Mesenchymal stem cell (in vitro differentiated cells and primary cell): ENCODE measurements around the gene SRGAP1.
A peak's percentile ranks its signal among the peaks of the same experiment; 100 is the strongest.

Experiments
- DNase-seq: peaks from one replicate; pipeline ENCODE4 v3.0.0-alpha.2; 2013
- H2AFZ ChIP-seq: one replicate; pipeline ENCODE4 v1.6.1; 2013; ENCODE audit warnings: low read depth, mild to moderate bottlenecking, control low read depth, inconsistent platforms, low read length, moderate library complexity
- H2AK5ac ChIP-seq: 2 replicates; pipeline ENCODE4 v1.6.1; 2013; ENCODE audit warnings: low read length, moderate library complexity, mild to moderate bottlenecking, inconsistent platforms; ENCODE audit not compliant: severe bottlenecking
- H2BK120ac ChIP-seq: one replicate; pipeline ENCODE4 v1.6.1; 2013; ENCODE audit warnings: low read depth, mild to moderate bottlenecking, inconsistent platforms, low read length, moderate library complexity
- H2BK12ac ChIP-seq, 2 experiments: one replicate each; pipeline ENCODE4 v1.6.1; 2013; ENCODE audit warnings: inconsistent platforms in 2 of 2, low read length in 2 of 2, mild to moderate bottlenecking in 2 of 2, moderate library complexity in 2 of 2, control low read depth in 1 of 2
- H2BK15ac ChIP-seq: one replicate; pipeline ENCODE4 v1.6.1; 2013; ENCODE audit warnings: mild to moderate bottlenecking, low read depth, inconsistent platforms; ENCODE audit not compliant: poor library complexity, severe bottlenecking
- H2BK5ac ChIP-seq: 2 replicates; pipeline ENCODE4 v1.6.1; 2013; ENCODE audit warnings: low read depth, mild to moderate bottlenecking, low read length, control low read depth, inconsistent platforms; ENCODE audit not compliant: poor library complexity, severe bottlenecking
- H3K14ac ChIP-seq, 2 experiments: one replicate each; pipeline ENCODE4 v1.6.1; 2013; ENCODE audit warnings: inconsistent platforms in 2 of 2, low read length in 2 of 2, control low read depth in 1 of 2, mild to moderate bottlenecking in 1 of 2, moderate library complexity in 1 of 2
- H3K18ac ChIP-seq, 2 experiments: one replicate each; pipeline ENCODE4 v1.6.1; 2013; ENCODE audit warnings: inconsistent platforms in 2 of 2, low read length in 2 of 2, control low read depth in 1 of 2, low read depth in 1 of 2, mild to moderate bottlenecking in 1 of 2
- H3K23ac ChIP-seq, 2 experiments: one replicate each; pipeline ENCODE4 v1.6.1; 2013; ENCODE audit warnings: inconsistent platforms in 2 of 2, low read length in 2 of 2, mild to moderate bottlenecking in 2 of 2, moderate library complexity in 2 of 2, control low read depth in 1 of 2
- H3K27ac ChIP-seq: 2 replicates; pipeline ENCODE4 v1.5.1; 2013; ENCODE audit warnings: mild to moderate bottlenecking, moderate library complexity, low read length, control low read depth, inconsistent platforms; ENCODE audit not compliant: poor library complexity, severe bottlenecking
- H3K27me3 ChIP-seq, 2 experiments: 2 replicates each; pipeline versions ENCODE4 v1.6.1 to v1.7.0; 2013; ENCODE audit warnings: low read length in 2 of 2, mild to moderate bottlenecking in 2 of 2, moderate library complexity in 2 of 2, control low read depth in 1 of 2, inconsistent platforms in 1 of 2; ENCODE audit not compliant: control insufficient read depth in 1 of 2, insufficient read depth in 1 of 2
- H3K36me3 ChIP-seq, 2 experiments: 2 replicates each; pipeline versions ENCODE4 v1.6.1 to v1.7.0; 2013; ENCODE audit warnings: low read length in 2 of 2, control low read depth in 1 of 2, inconsistent platforms in 1 of 2, low read depth in 1 of 2, mild to moderate bottlenecking in 1 of 2; ENCODE audit not compliant: insufficient read depth in 2 of 2, control insufficient read depth in 1 of 2
- H3K4ac ChIP-seq, 2 experiments: one replicate each; pipeline ENCODE4 v1.6.1; 2013; ENCODE audit warnings: inconsistent platforms in 2 of 2, low read length in 2 of 2, mild to moderate bottlenecking in 2 of 2, moderate library complexity in 2 of 2, control low read depth in 1 of 2, low read depth in 1 of 2
- H3K4me1 ChIP-seq: 2 replicates; pipeline ENCODE4 v1.6.1; 2013; ENCODE audit warnings: low read depth, low read length, control low read depth; ENCODE audit not compliant: control insufficient read depth, insufficient read depth
- H3K4me2 ChIP-seq: 2 replicates; pipeline ENCODE4 v1.6.1; 2013; ENCODE audit warnings: low read length, mild to moderate bottlenecking, inconsistent platforms; ENCODE audit not compliant: poor library complexity, severe bottlenecking
- H3K4me3 ChIP-seq, 2 experiments: 2 replicates each; pipeline versions ENCODE4 v1.5.1 to v1.7.0; 2013; ENCODE audit warnings: low read length in 2 of 2, mild to moderate bottlenecking in 2 of 2, control low read depth in 1 of 2, low read depth in 1 of 2; ENCODE audit not compliant: insufficient read depth in 1 of 2
- H3K79me1 ChIP-seq: replicated peaks from 2 replicates; pipeline ENCODE4 v1.6.1; 2013; ENCODE audit warnings: mild to moderate bottlenecking, control low read depth, low read length, inconsistent platforms; ENCODE audit not compliant: poor library complexity, severe bottlenecking
- H3K9ac ChIP-seq: 2 replicates; pipeline ENCODE4 v1.7.0; 2013; ENCODE audit warnings: mild to moderate bottlenecking, low read length, moderate library complexity
- H3K9me3 ChIP-seq: 2 replicates; pipeline ENCODE4 v1.7.0; 2013; ENCODE audit warnings: mild to moderate bottlenecking, low read length; ENCODE audit not compliant: control insufficient read depth
- H4K8ac ChIP-seq: one replicate; pipeline ENCODE4 v1.6.1; 2013; ENCODE audit warnings: inconsistent platforms, mild to moderate bottlenecking, low read length, moderate library complexity
- H4K91ac ChIP-seq: one replicate; pipeline ENCODE4 v1.6.1; 2013; ENCODE audit warnings: mild to moderate bottlenecking, low read length, inconsistent platforms
- WGBS: methylation state at CpG from one replicate; pipeline ENCODE4 v1.1.7; 2013; ENCODE audit warnings: mixed read lengths; 5-methylcytosine and 5-hydroxymethylcytosine counted together

SRGAP1 gene

DNA sequence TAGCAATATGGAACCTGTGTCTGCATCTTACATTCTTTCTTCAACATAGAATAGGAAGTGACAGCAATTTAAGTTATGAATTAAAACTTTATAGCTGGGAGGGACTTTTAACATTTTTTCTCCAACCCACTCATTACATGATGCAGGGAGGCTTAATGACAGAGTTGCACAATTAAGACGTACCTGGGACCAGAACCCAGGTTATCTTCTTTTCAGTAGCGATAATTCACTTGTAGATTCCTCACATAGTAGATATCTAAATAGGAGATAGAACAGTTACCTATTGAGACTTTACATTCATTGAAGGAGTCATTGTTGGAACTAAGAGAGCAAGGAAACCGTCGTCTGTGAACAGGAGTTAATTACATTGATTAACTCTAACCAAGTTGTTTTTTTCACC lies 5.1 kb downstream of the SRGAP1 start:
- H3K27ac ChIP-seq, result no peak overlapping the region
- no peak overlapping the region for H2BK15ac ChIP-seq
- H3K36me3 ChIP-seq, result peaks cover 6 to 24% of the 10 kb centered on the region in 2 experiments
- DNase-seq, result no peak
- H2BK5ac ChIP-seq, result no peak overlapping the region
- H3K4me2 ChIP-seq, result peak overlapping the region; percentile 29
- peak overlapping the region in 1 of 2 experiments; percentile 71 for H3K4me3 ChIP-seq
- H2BK120ac ChIP-seq, result no peak overlapping the region
- 100% methylated on average over 2 of the region's 4 CpGs for WGBS
- no peak overlapping the region for H4K8ac ChIP-seq
- H2AFZ ChIP-seq, result no peak overlapping the region
- peaks cover 6% of the 10 kb centered on the region for H3K4me1 ChIP-seq
- no peak overlapping the region for H3K23ac ChIP-seq
- no peak overlapping the region for H4K91ac ChIP-seq
- H3K79me1 ChIP-seq, result no peaks in the 10 kb centered on the region
- H3K14ac ChIP-seq, result no peak overlapping the region
- H3K9ac ChIP-seq, result no peak overlapping the region
- H3K4ac ChIP-seq, result no peak overlapping the region
- no peak overlapping the region for H2BK12ac ChIP-seq
- H2AK5ac ChIP-seq, result no peak overlapping the region
- H3K27me3 ChIP-seq, result no peaks in the 10 kb centered on the region
- H3K18ac ChIP-seq, result no peak overlapping the region
- H3K9me3 ChIP-seq, result no peaks in the 10 kb centered on the region

DNA sequence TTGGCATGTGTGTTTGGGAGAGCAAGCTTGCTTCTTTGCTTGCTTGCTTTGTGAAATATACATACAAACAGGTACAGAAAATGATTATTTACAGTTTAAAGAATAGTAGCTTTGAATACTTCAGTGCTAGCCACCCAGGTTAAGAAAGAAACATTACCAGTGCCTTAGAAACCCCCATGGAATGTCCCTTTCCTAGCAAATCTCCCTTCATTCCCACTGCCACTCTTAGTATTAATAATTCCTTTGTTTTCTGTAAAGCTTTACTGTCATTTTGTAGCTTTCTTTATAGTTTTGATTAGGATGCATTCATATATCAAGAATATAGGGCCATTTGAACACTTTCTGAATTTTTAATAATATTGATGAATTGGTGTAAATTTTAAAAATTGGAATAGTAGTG lies 9.5 kb downstream of the SRGAP1 start:
- H2BK15ac ChIP-seq, result no peak overlapping the region
- H3K27ac ChIP-seq, result peak overlapping the region; percentile 72
- H3K36me3 ChIP-seq, result peaks cover 6 to 22% of the 10 kb centered on the region in 2 experiments
- no peak overlapping the region for H3K4ac ChIP-seq
- no peak overlapping the region for H3K4me2 ChIP-seq
- H3K18ac ChIP-seq, result no peak overlapping the region
- H3K23ac ChIP-seq, result no peak overlapping the region
- DNase-seq, result no peak
- no peaks in the 10 kb centered on the region for H3K79me1 ChIP-seq
- H4K91ac ChIP-seq, result no peak overlapping the region
- H3K4me3 ChIP-seq, result no peak overlapping the region
- no peak overlapping the region for H4K8ac ChIP-seq
- H3K4me1 ChIP-seq, result peaks cover 5% of the 10 kb centered on the region
- H2BK5ac ChIP-seq, result no peak overlapping the region
- no peaks in the 10 kb centered on the region for H3K9me3 ChIP-seq
- H2AK5ac ChIP-seq, result peak overlapping the region; percentile 3
- H3K9ac ChIP-seq, result no peak overlapping the region
- no peak overlapping the region for H3K14ac ChIP-seq
- no peak overlapping the region for H2BK120ac ChIP-seq
- no peaks in the 10 kb centered on the region for H3K27me3 ChIP-seq
- H2BK12ac ChIP-seq, result no peak overlapping the region
- H2AFZ ChIP-seq, result no peak overlapping the region

DNA sequence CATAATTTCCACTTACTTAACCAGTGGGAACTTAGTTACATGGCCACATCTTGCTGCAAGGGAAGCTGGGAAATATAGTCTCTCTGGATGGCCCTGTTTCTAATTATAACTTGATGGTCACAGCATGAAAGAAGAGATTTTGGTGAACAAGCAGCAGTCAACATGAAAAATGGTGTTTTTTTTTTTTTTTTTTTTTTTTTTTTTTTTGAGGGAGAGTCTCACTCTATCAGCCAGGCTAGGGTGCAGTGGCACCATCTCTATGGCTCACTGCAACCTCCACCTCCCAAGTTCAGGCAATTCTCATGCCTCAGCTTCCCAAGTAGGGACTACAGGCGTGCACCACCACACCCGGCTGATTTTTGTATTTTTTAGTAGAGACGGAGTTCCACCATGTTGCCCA lies 10.8 kb downstream of the SRGAP1 start:
- H4K91ac ChIP-seq, result no peak overlapping the region
- no peak overlapping the region for H2AFZ ChIP-seq
- no peak overlapping the region for H3K4me2 ChIP-seq
- no peak overlapping the region for H3K4ac ChIP-seq
- no peak for DNase-seq
- H3K14ac ChIP-seq, result no peak overlapping the region
- no peaks in the 10 kb centered on the region for H3K79me1 ChIP-seq
- no peak overlapping the region for H3K23ac ChIP-seq
- no peak overlapping the region for H3K9ac ChIP-seq
- H3K36me3 ChIP-seq, result peaks cover 9 to 29% of the 10 kb centered on the region in 2 experiments
- H3K27me3 ChIP-seq, result no peaks in the 10 kb centered on the region
- no peak overlapping the region for H2BK12ac ChIP-seq
- H3K4me3 ChIP-seq, result no peak overlapping the region
- H3K9me3 ChIP-seq, result no peaks in the 10 kb centered on the region
- H2AK5ac ChIP-seq, result peak overlapping the region; percentile 91
- no peak overlapping the region for H3K27ac ChIP-seq
- H3K4me1 ChIP-seq, result peaks cover 7% of the 10 kb centered on the region
- H3K18ac ChIP-seq, result no peak overlapping the region
- no peak overlapping the region for H2BK5ac ChIP-seq
- H2BK120ac ChIP-seq, result no peak overlapping the region
- H2BK15ac ChIP-seq, result no peak overlapping the region
- H4K8ac ChIP-seq, result no peak overlapping the region
- WGBS, result 95% methylated on average over 3 of the region's 3 CpGs

DNA sequence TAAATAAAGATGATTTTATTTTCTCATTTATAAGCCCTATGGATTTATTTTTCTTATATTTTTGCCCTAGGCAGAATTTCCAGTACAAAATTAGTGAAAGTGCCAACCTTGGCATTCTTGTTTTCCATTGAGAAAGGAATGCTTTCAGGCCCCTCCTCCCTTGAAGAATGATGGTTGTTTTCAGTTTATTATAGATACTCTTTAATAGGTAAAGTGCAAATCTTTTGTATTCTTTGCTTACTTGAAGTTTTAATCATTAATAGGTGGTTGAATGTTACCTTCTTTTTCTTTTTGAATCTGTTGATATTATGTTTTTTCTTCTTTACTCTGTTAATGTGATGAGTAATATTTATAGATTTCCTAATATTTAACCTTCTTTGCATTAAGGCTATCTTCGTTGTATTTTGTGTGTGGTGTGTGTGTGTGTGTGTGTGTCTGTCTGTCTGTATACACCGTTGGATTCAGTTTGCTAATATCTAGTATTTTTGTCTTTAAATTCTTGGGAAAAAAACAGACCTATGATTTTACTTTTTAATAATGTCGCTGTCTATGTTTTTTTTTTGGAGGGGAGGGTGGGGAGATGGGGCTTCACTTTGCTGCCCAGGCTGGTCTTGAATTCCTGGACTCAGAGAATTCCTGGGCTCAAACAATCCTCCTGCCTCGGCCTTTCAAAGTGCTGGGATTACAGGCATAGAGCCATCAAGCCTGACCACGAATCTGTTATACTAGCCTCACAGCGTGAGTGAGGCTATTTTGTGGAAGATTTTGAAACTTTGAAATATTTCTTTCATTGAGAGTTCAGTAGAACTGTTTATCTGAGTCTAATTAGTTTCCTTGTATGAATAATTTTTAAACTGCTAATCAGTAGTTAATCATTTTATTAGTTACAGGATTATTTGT lies 13.5 kb downstream of the SRGAP1 start:
- H3K4me1 ChIP-seq, result peaks cover 12% of the 10 kb centered on the region
- no peak overlapping the region for H3K4me2 ChIP-seq
- H4K8ac ChIP-seq, result no peak overlapping the region
- no peak overlapping the region for H4K91ac ChIP-seq
- H3K36me3 ChIP-seq, result peaks cover 3 to 25% of the 10 kb centered on the region in 2 experiments
- H3K18ac ChIP-seq, result no peak overlapping the region
- H2BK5ac ChIP-seq, result no peak overlapping the region
- no peak overlapping the region for H2BK12ac ChIP-seq
- no peak overlapping the region for H3K4ac ChIP-seq
- no peak overlapping the region for H3K23ac ChIP-seq
- H2AK5ac ChIP-seq, result no peak overlapping the region
- H2BK15ac ChIP-seq, result no peak overlapping the region
- no peak overlapping the region for H3K14ac ChIP-seq
- H3K27me3 ChIP-seq, result no peaks in the 10 kb centered on the region
- no peak for DNase-seq
- 92% methylated on average over 5 of the region's 6 CpGs for WGBS
- H2AFZ ChIP-seq, result no peak overlapping the region
- H3K4me3 ChIP-seq, result no peak overlapping the region
- peak overlapping the region; percentile 28 for H3K9ac ChIP-seq
- H3K9me3 ChIP-seq, result no peaks in the 10 kb centered on the region
- no peaks in the 10 kb centered on the region for H3K79me1 ChIP-seq
- no peak overlapping the region for H2BK120ac ChIP-seq
- H3K27ac ChIP-seq, result peak overlapping the region; percentile 32
